SK-N-SH (cell line): ENCODE results near the gene ODF2L.

ENCODE experiments used
- CTCF ChIP-seq: fragments of 200-600 bp; sonication (generic); IDR thresholded peaks from 2 replicates; pipeline ENCODE4 v1.6.1; 2017; ENCODE audit warnings: antibody characterized with exemption, mild to moderate bottlenecking, moderate library complexity
- ELF1 ChIP-seq: IDR thresholded peaks from 2 replicates; pipeline ENCODE4 v1.4.0; 2012
- EP300 ChIP-seq, 2 experiments: IDR thresholded peaks; 2 replicates each; pipeline versions ENCODE4 v1.4.0 to v1.6.1; 2012; ENCODE audit warnings: borderline replicate concordance in 1 of 2, low read depth in 1 of 2, low read length in 1 of 2
- FOXJ3 ChIP-seq: sonication (generic); formaldehyde crosslinking; IDR thresholded peaks from 2 replicates; pipeline ENCODE4 v1.5.1; 2020; ENCODE audit warnings: mild to moderate bottlenecking, missing genetic modification reagents
- FOXM1 ChIP-seq: IDR thresholded peaks from 2 replicates; pipeline ENCODE4 v1.4.0; 2012; ENCODE audit warnings: low read depth, mild to moderate bottlenecking
- JUND ChIP-seq: IDR thresholded peaks from 2 replicates; pipeline ENCODE4 v1.4.0; 2012
- MAX ChIP-seq: IDR thresholded peaks from 2 replicates; pipeline ENCODE4 v1.4.0; 2012; ENCODE audit warnings: low read depth
- MXI1 ChIP-seq: IDR thresholded peaks from 2 replicates; pipeline ENCODE4 v1.6.1; 2012; ENCODE audit warnings: mild to moderate bottlenecking, low read depth, low read length, improper control_type of control experiment
- NFIC ChIP-seq: IDR thresholded peaks from 2 replicates; pipeline ENCODE4 v1.4.0; 2012; ENCODE audit warnings: borderline replicate concordance
- POLR2AphosphoS5 ChIP-seq: IDR thresholded peaks from 2 replicates; pipeline ENCODE4 v1.6.1; 2012; ENCODE audit warnings: low read depth, low read length
- TAF1 ChIP-seq: IDR thresholded peaks from 2 replicates; pipeline ENCODE4 v1.6.1; 2012; ENCODE audit warnings: low read depth, mild to moderate bottlenecking, low read length, moderate library complexity, borderline replicate concordance
- ZBTB33 ChIP-seq: IDR thresholded peaks from 2 replicates; pipeline ENCODE4 v1.4.0; 2012; ENCODE audit warnings: low read depth, borderline replicate concordance

GRCh38 chr1:86335916-86336315 is 60.2 kb downstream of the ODF2L start:
- TF ChIP-seq FOXM1 (no peak), POLR2AphosphoS5 (no peak), CTCF (no peak), EP300 (IDR thresholded peaks at IDR 0.05; ENCODE audit: borderline replicate concordance in 1 of 2, low read depth in 1 of 2, low read length in 1 of 2) (no peak), ELF1 (no peak), NFIC (no peak), MXI1 (no peak), JUND (no peak), TAF1 (no peak), ZBTB33 (no peak), FOXJ3 (CRISPR knock-in tag) (no peak), MAX (no peak)
